K562 (cell line): ENCODE measurements around the gene OLIG2. TPM values are rescaled to one million over a fixed set of nuclear protein-coding genes. Genes with fewer than 3 reads are reported as not detected.

Experiments
- ATAC-seq: fragments of 200-7000 bp; cut with Tn5 transposase; 3 replicates; pipeline ENCODE4 v1.9.1; 2020; ENCODE audit warnings: moderate library complexity
- BruUV-seq: library from RNA; stranded (reverse); fragments of 400-500 nt; replicated peaks from 2 replicates; lab custom pipeline; 2021; lab: Mats Ljungman, UMichigan
- CTCF ChIA-PET: fragments of 300-600 bp; formaldehyde crosslinking; extraction: SDS; loops from one replicate; lab custom pipeline; 2021; ENCODE audit warnings: low intra/inter-chr PET ratio; lab: Yijun Ruan, JAX
- POLR2A ChIA-PET: fragments of 300-600, 350-650 bp; sonication (Branson Sonifier 250); formaldehyde crosslinking; extraction: SDS; loops from one replicate; lab custom pipeline; 2021; ENCODE audit warnings: antibody characterized with exemption, inconsistent platforms; lab: Yijun Ruan, JAX
- DNase-seq, 4 experiments: peaks; one replicate each; pipeline versions ENCODE4 v3.0.0 to v3.0.0-alpha.2; 2011 to 2018; ENCODE audit warnings: low spot score in 3 of 4, mixed read lengths in 3 of 4; ENCODE audit errors: extremely low read depth in 1 of 4
- FAIRE-seq: peaks from 2 replicates; lab custom pipeline; 2011; peaks lifted over from hg19 to GRCh38; lab: Jason Lieb, UNC
- H2AFZ ChIP-seq: 2 replicates; pipeline ENCODE4 v1.6.0; 2011; ENCODE audit warnings: low read depth, low read length, control low read depth, inconsistent platforms
- H3K27ac ChIP-seq: fragments of 200-600 bp; 3 replicates; pipeline ENCODE4 v1.8.0; 2011; ENCODE audit warnings: low read depth, mild to moderate bottlenecking, control low read depth, inconsistent platforms, low read length, moderate library complexity, mixed read lengths; ENCODE audit errors: extremely low read depth
- H3K27me3 ChIP-seq, 2 experiments: fragments of 300-600 bp in 1 of 2; 2 replicates in 1 of 2; 3 replicates in 1 of 2; pipeline versions ENCODE4 v1.6.0 to v1.8.0; 2011; ENCODE audit warnings: inconsistent platforms in 2 of 2, low read length in 2 of 2, mild to moderate bottlenecking in 1 of 2, mixed read lengths in 1 of 2, moderate library complexity in 1 of 2; ENCODE audit not compliant: control insufficient read depth in 2 of 2, insufficient read depth in 2 of 2
- H3K36me3 ChIP-seq: fragments of 300-600 bp; 3 replicates; pipeline ENCODE4 v1.8.0; 2011; ENCODE audit warnings: mild to moderate bottlenecking, low read length, inconsistent platforms; ENCODE audit not compliant: control insufficient read depth, insufficient read depth
- H3K4me1 ChIP-seq, 2 experiments: fragments of 200-600 bp in 1 of 2; replicated peaks in 1 of 2; 2 replicates in 1 of 2; 3 replicates in 1 of 2; pipeline versions ENCODE4 v1.5.1 to v1.8.0; 2011; ENCODE audit warnings: inconsistent platforms in 2 of 2, low read length in 2 of 2, mild to moderate bottlenecking in 1 of 2, mixed read lengths in 1 of 2, moderate library complexity in 1 of 2; ENCODE audit not compliant: control insufficient read depth in 2 of 2, insufficient read depth in 2 of 2
- H3K4me2 ChIP-seq: 2 replicates; pipeline ENCODE4 v1.6.1; 2011; ENCODE audit warnings: low read length, control low read depth, inconsistent platforms, mixed read lengths; ENCODE audit not compliant: insufficient read depth
- H3K4me3 ChIP-seq: fragments of 200-600 bp; sonication (generic), shearing (Covaris generic); 2 replicates; pipeline ENCODE4 v1.5.1; 2016; ENCODE audit warnings: control low read depth, inconsistent platforms
- H3K79me2 ChIP-seq: fragments of 200-600 bp; 3 replicates; pipeline ENCODE4 v1.8.0; 2011; ENCODE audit warnings: low read length, inconsistent platforms; ENCODE audit not compliant: control insufficient read depth, insufficient read depth
- H3K9ac ChIP-seq, 2 experiments: 2 replicates each; pipeline versions ENCODE4 v1.6.0 to v1.6.1; 2011; ENCODE audit warnings: low read depth in 2 of 2, low read length in 2 of 2, control low read depth in 1 of 2, inconsistent platforms in 1 of 2, mild to moderate bottlenecking in 1 of 2, mixed read lengths in 1 of 2; ENCODE audit not compliant: insufficient read depth in 1 of 2
- H3K9me1 ChIP-seq: one replicate; pipeline ENCODE4 v1.6.0; 2011; ENCODE audit warnings: inconsistent platforms, mild to moderate bottlenecking, low read length, moderate library complexity; ENCODE audit not compliant: control insufficient read depth, insufficient read depth
- H3K9me3 ChIP-seq: replicated peaks from 2 replicates; pipeline ENCODE4 v1.5.1; 2011; ENCODE audit warnings: low read depth, low read length, inconsistent platforms; ENCODE audit not compliant: control insufficient read depth, insufficient read depth
- H4K20me1 ChIP-seq: replicated peaks from 2 replicates; pipeline ENCODE4 v1.6.1; 2011; ENCODE audit warnings: low read length, inconsistent platforms, mixed read lengths; ENCODE audit not compliant: control insufficient read depth, insufficient read depth
- CXXC5 ChIP-seq: fragments of 250-450 bp; sonication (Bioruptor Pico); IDR thresholded peaks from 2 replicates; pipeline ENCODE4 v1.8.0; 2022; ENCODE audit warnings: inconsistent platforms, mild to moderate bottlenecking, moderate library complexity
- MAFG ChIP-seq: fragments of 450-650 bp; conservative IDR thresholded peaks from 2 replicates; pipeline ENCODE4 v1.6.1; 2016; ENCODE audit warnings: missing genetic modification characterization, missing compliant biosample characterization
- ZNF316 ChIP-seq: fragments of 450-650 bp; IDR thresholded peaks from 2 replicates; pipeline ENCODE4 v1.6.1; 2016
- WGBS: fragments of 100-300 bp; shearing (Covaris generic); methylation state at CpG from one replicate; pipeline ENCODE4 v1.1.6; 2016; ENCODE audit warnings: low coverage, mixed read lengths; ENCODE audit not compliant: insufficient coverage; ENCODE audit errors: missing lambda C conversion rate; 5-methylcytosine and 5-hydroxymethylcytosine counted together
- in situ Hi-C: fragments of 300-500 bp; cut with MboI; formaldehyde crosslinking; loops from 4 replicates; pipeline ENCODE4 v1.15.0; 2018; ENCODE audit warnings: inconsistent platforms, mixed read lengths
- intact Hi-C: fragments of 100-400 bp; cut with micrococcal nuclease; formaldehyde crosslinking; loops from 2 replicates; pipeline ENCODE4 v1.14.2; 2022
- polyA plus RNA-seq, 8 experiments: library from polyadenylated mRNA; depleted of rRNA in 4 of 8; stranded (reverse) in 5 of 8; unstranded in 3 of 8; fragments of >200 nt; fragmentation: Nextera tagmentation in 2 of 8; fragmentation: Illumina TruSeq in 1 of 8; extraction: Ambion mirVana in 2 of 8; extraction: Trizol in 1 of 8; gene quantifications; 2 replicates each; pipeline versions ENCODE4 v1.2.1 to v1.2.3, GENCODE V29; 2011 to 2014; ENCODE audit warnings: inconsistent platforms in 1 of 8, missing spikeins in 1 of 8
- total RNA-seq, 7 experiments: library from RNA; depleted of rRNA in 6 of 7; stranded (reverse); fragments of >200 nt in 6 of 7; fragmentation: Illumina TruSeq in 2 of 7; extraction: Trizol in 2 of 7; gene quantifications; 2 replicates each; pipeline versions ENCODE4 v1.2.1 to v1.2.3, GENCODE V29; 2011 to 2021; ENCODE audit warnings: low replicate concordance in 1 of 7
- TF ChIP-seq, protein P1 (sequence below): fragments of 250-450 bp; sonication (Bioruptor Pico); IDR thresholded peaks from 2 replicates; pipeline ENCODE4 v1.8.0; 2022; ENCODE audit warnings: moderate library complexity, mild to moderate bottlenecking, inconsistent platforms
- TF ChIP-seq, protein P2 (sequence below): sonication (generic); formaldehyde crosslinking; IDR thresholded peaks from 2 replicates; pipeline ENCODE4 v1.8.1; 2023; ENCODE audit warnings: mild to moderate bottlenecking, missing genetic modification reagents

OLIG2 gene
- total and polyA plus RNA-seq, 9 of the 15 experiments (the other 6 are each of a cell fraction or from before 2014, with no cell fraction given): not detected

DNA sequence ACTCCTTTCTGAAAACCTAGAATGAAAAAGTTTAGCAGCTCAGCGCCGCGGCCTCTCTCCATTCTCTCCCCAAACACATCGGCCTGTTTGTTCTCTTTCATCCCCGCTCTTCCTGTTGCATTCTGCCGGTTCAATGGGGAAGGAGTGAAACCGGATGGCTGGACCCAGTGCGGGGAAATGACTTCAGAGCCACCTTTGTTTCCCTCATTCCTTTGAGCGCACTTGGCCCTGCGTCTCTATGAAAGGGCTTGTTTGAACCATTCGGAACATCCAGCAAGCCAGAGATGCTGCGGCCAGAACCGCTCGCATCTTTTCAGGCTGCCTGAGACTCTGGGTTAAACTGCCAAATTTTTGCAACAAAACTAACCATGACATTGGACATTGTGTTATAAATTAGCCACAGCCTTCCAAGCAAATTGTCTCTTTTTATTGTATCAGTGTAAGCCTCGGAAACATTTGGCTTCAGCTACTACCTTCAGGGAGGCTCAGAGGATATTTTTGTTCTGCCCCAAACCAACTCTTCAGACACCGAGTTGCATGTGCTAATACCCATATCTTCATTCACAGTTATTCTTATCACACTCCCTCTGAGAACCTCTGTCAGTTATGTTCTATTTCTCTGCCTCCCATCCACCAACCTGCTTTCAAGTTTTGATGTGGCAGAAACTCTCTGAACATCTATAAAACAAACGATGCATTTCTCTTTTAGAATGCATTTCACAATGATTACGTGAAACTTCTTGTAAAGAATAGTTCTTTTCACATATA is 39.1 kb downstream of the OLIG2 start:
- no peaks in the 10 kb centered on the region; the same call in 1 of the 2 replicates for H4K20me1 ChIP-seq
- CTCF ChIA-PET: no interaction called here
- no peaks in the 10 kb centered on the region for H3K79me2 ChIP-seq

More for the DNA sequence above, 39.1 kb downstream of the OLIG2 start:
- DNase-seq: no peak
- H3K27ac ChIP-seq: no peak overlapping the region
- H3K4me1 ChIP-seq: peaks cover 0 to 6% of the 10 kb centered on the region in 2 experiments; a peak in 2 of 5 replicates
- ATAC-seq: no peak; the same call in 1 of the 3 replicates
- H2AFZ ChIP-seq: no peak overlapping the region
- no peak overlapping the region for H3K4me2 ChIP-seq
- H3K9ac ChIP-seq: no peak overlapping the region
- POLR2A ChIA-PET: interaction anchor here (1.2 kb wide), 1 partner anchor 9 kb away, joined by 3 read pairs; no protein-coding TSS in a partner anchor
- BruUV-seq: no TSS peak
- H3K9me1 ChIP-seq: peaks cover 4% of the 10 kb centered on the region
- no peak for FAIRE-seq
- H3K4me3 ChIP-seq: no peak overlapping the region
- H3K36me3 ChIP-seq: no peaks in the 10 kb centered on the region
- intact Hi-C loops (no loop called here), in situ Hi-C loops (no loop called here)
- 3% methylated on average over 18 of the region's 18 CpGs for WGBS
- H3K9me3 ChIP-seq: 0 out of 2 replicates have a peak, but pooled peaks cover 1% of the 10 kb centered on the region
- TF ChIP-seq, protein P1, sequence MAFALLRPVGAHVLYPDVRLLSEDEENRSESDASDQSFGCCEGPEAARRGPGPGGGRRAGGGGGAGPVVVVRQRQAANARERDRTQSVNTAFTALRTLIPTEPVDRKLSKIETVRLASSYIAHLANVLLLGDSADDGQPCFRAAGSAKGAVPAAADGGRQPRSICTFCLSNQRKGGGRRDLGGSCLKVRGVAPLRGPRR (CRISPR knock-in tag): no peak
- TF ChIP-seq, protein P2, sequence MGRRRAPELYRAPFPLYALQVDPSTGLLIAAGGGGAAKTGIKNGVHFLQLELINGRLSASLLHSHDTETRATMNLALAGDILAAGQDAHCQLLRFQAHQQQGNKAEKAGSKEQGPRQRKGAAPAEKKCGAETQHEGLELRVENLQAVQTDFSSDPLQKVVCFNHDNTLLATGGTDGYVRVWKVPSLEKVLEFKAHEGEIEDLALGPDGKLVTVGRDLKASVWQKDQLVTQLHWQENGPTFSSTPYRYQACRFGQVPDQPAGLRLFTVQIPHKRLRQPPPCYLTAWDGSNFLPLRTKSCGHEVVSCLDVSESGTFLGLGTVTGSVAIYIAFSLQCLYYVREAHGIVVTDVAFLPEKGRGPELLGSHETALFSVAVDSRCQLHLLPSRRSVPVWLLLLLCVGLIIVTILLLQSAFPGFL (CRISPR knock-in tag): no peak
- TF ChIP-seq ZNF316: no peak
- TF ChIP-seq MAFG (tag): no peak
- TF ChIP-seq CXXC5 (CRISPR knock-in tag): no peak
- TF ChIP-seq, all 486 proteins: peak for 0
- peaks cover 34 to 49% of the 10 kb centered on the region in 2 experiments; a peak in 4 of 5 replicates for H3K27me3 ChIP-seq
